ENCODE data around the gene SLC6A4. TPM values are rescaled to one million over a fixed set of nuclear protein-coding genes. Genes with fewer than 3 reads are reported as not detected.

Gene SLC6A4
- total RNA-seq, 1 experiment from 2014 or later = not detected

- DNase-seq (ENCODE audit: low read depth) = no peak
Measured at GRCh38 chr17:30173649-30174048, 61.8 kb downstream of the SLC6A4 start.

- DNase-seq (ENCODE audit: low read depth) = no peak
Measured at GRCh38 chr17:30172560-30172959, 62.9 kb downstream of the SLC6A4 start.

DNA sequence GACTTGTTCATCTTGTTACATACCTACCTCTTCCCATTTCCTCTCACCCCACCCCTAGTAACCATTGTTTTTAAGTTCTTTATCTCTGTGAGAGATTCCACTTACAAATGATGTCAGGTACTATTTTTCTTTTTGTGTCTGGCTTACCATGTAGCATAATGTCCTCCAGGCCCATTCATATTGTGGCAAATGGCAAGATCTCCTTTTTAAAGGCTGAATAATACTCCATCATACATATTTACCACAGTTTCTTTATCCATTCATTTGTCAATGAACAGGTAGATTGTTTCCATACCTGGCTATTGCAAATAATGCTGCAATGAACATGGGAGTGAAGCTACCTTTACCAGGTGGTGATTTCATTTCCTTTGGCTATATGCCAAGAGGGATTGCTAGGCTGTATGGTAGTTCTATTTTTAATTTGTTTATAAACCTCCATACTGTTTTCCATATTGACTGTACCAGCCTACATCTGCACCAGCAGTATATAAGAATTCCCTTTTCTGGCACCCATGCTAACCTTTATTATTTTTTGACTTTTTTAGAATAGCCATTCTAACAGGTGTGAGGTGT lies 65.0 kb downstream of the SLC6A4 start:
- no peak for DNase-seq (ENCODE audit: low read depth)

DNA sequence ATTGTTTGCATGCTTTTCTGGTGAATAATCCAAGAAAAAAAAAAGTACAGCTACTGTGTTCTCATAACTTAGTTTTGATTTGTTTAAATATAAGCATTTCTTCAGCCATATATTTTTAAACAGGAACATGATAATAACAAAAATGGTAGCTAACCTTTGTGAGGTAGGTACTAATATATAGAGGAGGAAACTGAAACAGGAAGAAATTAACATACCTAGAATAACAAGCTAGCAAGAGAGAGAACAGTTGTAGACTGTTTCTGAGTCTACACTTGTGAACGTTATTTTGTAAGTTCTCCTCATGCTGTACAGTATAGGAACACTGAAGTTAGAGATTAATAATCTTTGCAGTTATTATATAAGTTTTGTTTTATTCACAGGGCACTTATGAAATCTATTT lies 69.5 kb downstream of the SLC6A4 start:
- no peak for DNase-seq (ENCODE audit: low read depth)

- no peak for DNase-seq (ENCODE audit: low read depth)
Measured at GRCh38 chr17:30165147-30165546, 70.3 kb downstream of the SLC6A4 start.

DNA sequence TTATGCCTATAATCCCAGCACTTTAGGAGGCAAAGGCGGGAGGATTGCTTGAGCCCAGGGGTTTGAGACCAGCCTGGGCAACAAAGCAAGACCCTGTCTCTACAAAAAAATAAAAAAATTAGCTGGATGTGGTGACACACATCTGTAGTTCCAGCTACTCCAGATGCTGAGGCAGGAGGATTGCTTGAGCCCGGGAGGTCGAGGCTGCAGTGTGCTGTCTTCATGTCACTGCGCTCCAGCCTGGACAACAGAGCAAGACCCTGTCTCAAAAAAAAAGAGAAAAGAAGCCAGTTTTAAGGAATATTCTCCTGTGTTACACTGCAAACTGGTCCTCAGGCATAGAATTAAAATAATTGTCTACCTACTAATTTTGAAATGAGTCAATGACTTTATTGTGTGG lies 71.0 kb downstream of the SLC6A4 start:
- DNase-seq (ENCODE audit: low read depth) = no peak

DNA sequence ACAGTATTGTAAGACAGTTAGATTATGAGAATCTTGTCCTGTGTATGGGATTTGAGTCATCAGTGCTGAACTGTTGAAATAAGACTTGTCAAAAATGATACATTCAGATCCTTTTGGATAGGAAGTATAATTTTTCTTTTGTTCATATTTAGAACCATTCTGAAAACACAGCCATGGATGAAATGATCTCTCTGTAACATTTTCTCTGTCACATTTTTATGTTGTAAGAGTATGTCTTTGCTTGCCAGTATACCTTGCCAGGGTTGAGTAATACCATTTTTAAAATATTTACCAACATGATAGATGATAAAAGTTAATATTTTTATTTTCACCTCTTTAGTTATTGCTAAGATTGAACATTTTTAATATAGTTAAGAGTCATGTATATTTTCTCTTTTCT lies 73.9 kb downstream of the SLC6A4 start:
- no peak for DNase-seq (ENCODE audit: low read depth)

- no peak for DNase-seq (ENCODE audit: low read depth)
Measured at GRCh38 chr17:30160419-30161172, 74.9 kb downstream of the SLC6A4 start.

GRCh38 chr17:30158896-30159625 lies 76.4 kb downstream of the SLC6A4 start:
- DNase-seq (ENCODE audit: low read depth) = no peak

GRCh38 chr17:30155389-30155788 lies 80.1 kb downstream of the SLC6A4 start:
- no peak for DNase-seq (ENCODE audit: low read depth)

DNA sequence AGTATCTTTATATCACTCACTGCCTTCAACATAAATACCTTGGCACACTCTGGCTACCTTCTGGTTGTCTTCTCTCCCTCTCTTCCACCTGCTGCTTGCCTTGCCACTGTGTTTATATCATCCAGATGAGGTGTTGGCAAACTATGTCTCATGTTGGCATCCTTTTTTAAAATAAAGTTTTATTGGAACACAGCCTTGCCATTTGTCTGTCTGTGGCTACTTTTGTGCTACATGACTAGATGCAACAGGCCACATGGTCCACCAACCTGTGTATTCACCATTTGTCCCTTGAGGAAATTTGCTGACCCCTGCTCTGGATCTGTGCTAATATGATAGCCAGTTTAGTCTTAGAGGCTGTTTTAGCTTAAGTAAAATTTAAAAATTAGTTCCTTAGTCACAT lies 82.0 kb downstream of the SLC6A4 start:
- no peak for DNase-seq (ENCODE audit: low read depth)

DNA sequence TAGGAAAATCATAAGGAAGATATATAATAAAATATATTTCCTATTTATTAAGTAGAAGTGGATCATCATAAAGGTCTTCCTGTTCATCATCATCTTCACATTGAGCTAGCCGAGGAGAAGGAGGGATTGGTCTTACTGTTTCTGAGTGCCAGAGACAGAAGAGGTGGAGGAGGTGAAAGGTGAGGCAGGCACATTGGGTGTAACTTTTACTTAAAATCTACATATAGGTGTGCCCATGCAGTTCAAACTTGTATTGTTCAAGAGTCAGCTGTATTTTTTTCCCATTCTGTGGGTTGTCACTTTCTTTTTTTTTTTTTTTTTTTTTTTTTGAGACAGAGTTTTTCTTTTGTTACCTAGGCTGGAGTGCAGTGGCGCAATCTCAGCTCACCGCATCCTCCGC lies 84.0 kb downstream of the SLC6A4 start:
- DNase-seq (ENCODE audit: low read depth) = no peak

DNA sequence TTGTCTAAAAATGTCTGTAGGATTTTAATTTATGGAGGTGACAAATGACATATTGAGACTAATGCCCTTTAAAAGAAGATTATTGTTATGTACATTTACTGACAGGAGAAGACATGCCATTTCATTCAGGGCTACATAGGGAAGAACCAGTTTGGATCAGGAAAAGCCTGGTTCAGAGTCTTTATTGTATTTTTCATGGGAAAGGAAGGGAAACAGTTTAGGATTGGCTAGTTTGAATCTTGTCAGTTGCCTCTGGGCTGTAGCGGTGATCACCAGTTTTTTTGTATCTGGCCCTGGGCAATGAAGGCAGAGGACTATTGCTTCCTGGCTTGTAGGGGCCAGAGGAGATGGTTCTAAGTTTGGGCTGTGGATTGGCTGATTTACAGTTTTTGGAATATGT lies 87.1 kb downstream of the SLC6A4 start:
- DNase-seq (ENCODE audit: low read depth) = no peak

DNA sequence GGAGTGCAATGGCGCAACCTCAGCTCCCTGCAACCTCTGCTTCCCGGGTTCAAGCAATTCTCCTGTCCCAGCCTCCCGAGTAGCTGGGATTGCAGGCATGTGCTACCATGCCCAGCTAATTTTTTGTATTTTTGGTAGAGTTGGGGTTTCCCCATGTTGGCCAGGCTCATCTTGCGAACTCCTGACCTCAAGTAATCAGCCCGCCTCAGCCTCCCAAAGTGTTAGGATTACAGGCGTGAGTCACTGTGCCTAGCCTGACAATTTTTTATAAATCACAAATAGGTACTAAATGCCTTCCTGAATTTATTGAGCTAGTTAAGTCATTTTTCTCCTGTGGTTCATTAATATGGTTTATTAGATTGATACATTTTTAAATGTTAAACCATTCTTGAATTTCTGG lies 87.6 kb downstream of the SLC6A4 start:
- peak; percentile 40 for DNase-seq (ENCODE audit: low read depth)

Other genes with a start within 250 kb of the SLC6A4 start
- gene NSRP1, start 118.9 kb downstream of the SLC6A4 start, total RNA-seq (2014; rRNA removed; shearing (Covaris generic)) = 7.1 and 9.7 TPM in 2 replicates
- 49.0 and 52.3 TPM in 2 replicates for gene BLMH, start 56.2 kb upstream of the SLC6A4 start, total RNA-seq (2014; rRNA removed; shearing (Covaris generic))
- gene TMIGD1, start 98.4 kb upstream of the SLC6A4 start, total RNA-seq (2014; rRNA removed; shearing (Covaris generic)) = not detected in 2 replicates
- 23.9 and 24.8 TPM in 2 replicates for gene CPD, start 143.2 kb upstream of the SLC6A4 start, total RNA-seq (2014; rRNA removed; shearing (Covaris generic))
- gene GOSR1, start 241.7 kb upstream of the SLC6A4 start, total RNA-seq (2014; rRNA removed; shearing (Covaris generic)) = 32.5 and 37.8 TPM in 2 replicates